HG03575 (cell line): ENCODE results near the gene CREB3L4.
"Not testable (repeated sequence)": the region's sequence is repeated elsewhere in the genome, so short reads cannot be mapped to it uniquely, and the experiment has no call there.

ENCODE experiments used
- ATAC-seq: cut with Tn5 transposase; IDR thresholded peaks from one replicate; pipeline ENCODE4 v1.9.1; 2021; ENCODE audit not compliant: unreplicated experiment, insufficient number of reproducible peaks, low FRiP score; ENCODE audit errors: extremely low read depth

Gene CREB3L4

GRCh38 chr1:153977250-153978240 lies 9.8 kb downstream of the CREB3L4 start, which contains the start of gene JTB:
JTB (minus strand) TSS chr1:153977674; CDS start chr1:153977252, 422 bp downstream.
- no peak for ATAC-seq

- no peak for ATAC-seq
These were observed 10.7 kb downstream of the CREB3L4 start for GRCh38 chr1:153978274-153978909.

GRCh38 chr1:153979091-153979490 lies 11.4 kb downstream of the CREB3L4 start:
- not testable (repeated sequence) for ATAC-seq

GRCh38 chr1:153981735-153982134 lies 14.0 kb downstream of the CREB3L4 start:
- not testable (repeated sequence) for ATAC-seq

- no peak for ATAC-seq
These were observed 16.6 kb downstream of the CREB3L4 start for GRCh38 chr1:153984123-153984894.

GRCh38 chr1:153985341-153985912 lies 17.7 kb downstream of the CREB3L4 start:
- no peak for ATAC-seq

GRCh38 chr1:153985941-153986761 lies 18.4 kb downstream of the CREB3L4 start, which contains the start of gene RAB13:
RAB13 (minus strand) TSS chr1:153986339; CDS start chr1:153986236, 103 bp downstream.
- no peak for ATAC-seq

- no peak for ATAC-seq
These were observed 19.9 kb downstream of the CREB3L4 start for GRCh38 chr1:153987621-153988020.

GRCh38 chr1:153990468-153991150 lies 22.9 kb downstream of the CREB3L4 start, which contains the start of gene RPS27:
RPS27 (plus strand) TSS chr1:153990762; CDS start chr1:153990797, 35 bp downstream.
- ATAC-seq = peak; percentile 43

- no peak for ATAC-seq
These were observed 23.5 kb downstream of the CREB3L4 start for GRCh38 chr1:153991151-153991630.

- ATAC-seq = no peak
These were observed 24.1 kb downstream of the CREB3L4 start for GRCh38 chr1:153991806-153992205.

- ATAC-seq = no peak
These were observed 27.5 kb downstream of the CREB3L4 start for GRCh38 chr1:153995202-153995601.

GRCh38 chr1:153995640-153996039 lies 27.9 kb downstream of the CREB3L4 start:
- no peak for ATAC-seq

GRCh38 chr1:153996882-153997281 lies 29.2 kb downstream of the CREB3L4 start:
- not testable (repeated sequence) for ATAC-seq

GRCh38 chr1:154000420-154000819 lies 32.7 kb downstream of the CREB3L4 start:
- no peak for ATAC-seq

GRCh38 chr1:154006136-154006535 lies 38.4 kb downstream of the CREB3L4 start:
- ATAC-seq = no peak

- no peak for ATAC-seq
These were observed 44.4 kb downstream of the CREB3L4 start for GRCh38 chr1:154012129-154012528.
